Measurements from ENCODE around the gene FAM124B.
"Not testable (repeated sequence)": the region's sequence is repeated elsewhere in the genome, so short reads cannot be mapped to it uniquely, and the experiment has no call there.

FAM124B gene

DNA sequence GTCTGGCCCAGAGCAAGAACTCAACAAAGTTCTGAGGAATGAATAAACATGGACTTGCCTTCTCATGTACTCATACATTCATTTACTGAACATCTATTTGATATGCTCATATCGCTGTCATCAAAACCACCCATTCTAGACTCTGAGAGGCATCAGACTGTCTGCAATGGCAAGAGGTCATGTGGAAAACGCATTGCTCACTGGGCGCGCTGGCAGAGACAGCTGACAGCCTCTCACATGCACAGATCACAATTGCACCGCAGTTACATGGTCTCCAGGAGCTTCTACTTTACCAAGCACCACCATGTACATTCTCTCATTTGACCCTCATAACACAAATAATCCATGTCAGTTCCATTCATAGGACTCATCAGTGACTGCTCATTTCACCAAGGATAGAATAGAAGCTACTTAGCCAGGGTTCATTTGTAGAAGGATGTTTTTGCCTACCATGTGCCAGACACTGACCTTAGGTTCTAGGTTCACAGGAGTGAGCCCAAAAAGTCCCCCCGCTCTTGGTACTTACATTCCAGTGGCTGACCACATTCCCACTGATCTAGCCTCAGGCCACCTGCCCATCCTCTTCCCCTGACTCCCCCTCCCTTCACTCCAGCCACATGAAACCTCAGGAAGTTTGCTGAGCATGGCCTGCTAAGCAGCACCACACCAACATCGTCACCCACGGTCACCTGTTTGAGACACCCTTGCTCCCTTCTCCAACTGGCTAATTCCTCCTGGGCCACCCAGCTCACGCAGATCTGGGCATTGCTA, 6.1 kb downstream of the FAM124B start:
- Histone ChIP-seq H3K36me3 (ENCODE audit: control insufficient read depth, insufficient read depth, low read length, severe bottlenecking) (no peaks in the 10 kb centered on the region), H3K27me3 (replicated peaks; ENCODE audit: control insufficient read depth, insufficient read depth, low read length) (peaks cover 6% of the 10 kb centered on the region), H3K4me1 (ENCODE audit: control insufficient read depth, insufficient read depth, low read length) (no peaks in the 10 kb centered on the region), H3K4me3 (ENCODE audit: low read length) (no peak overlapping the region), H3K9me3 (ENCODE audit: control insufficient read depth, low read length) (peaks cover 3% of the 10 kb centered on the region), H3K9ac (ENCODE audit: low read length) (no peak overlapping the region)
- no peak for DNase-seq (ENCODE audit: low read depth)

DNA sequence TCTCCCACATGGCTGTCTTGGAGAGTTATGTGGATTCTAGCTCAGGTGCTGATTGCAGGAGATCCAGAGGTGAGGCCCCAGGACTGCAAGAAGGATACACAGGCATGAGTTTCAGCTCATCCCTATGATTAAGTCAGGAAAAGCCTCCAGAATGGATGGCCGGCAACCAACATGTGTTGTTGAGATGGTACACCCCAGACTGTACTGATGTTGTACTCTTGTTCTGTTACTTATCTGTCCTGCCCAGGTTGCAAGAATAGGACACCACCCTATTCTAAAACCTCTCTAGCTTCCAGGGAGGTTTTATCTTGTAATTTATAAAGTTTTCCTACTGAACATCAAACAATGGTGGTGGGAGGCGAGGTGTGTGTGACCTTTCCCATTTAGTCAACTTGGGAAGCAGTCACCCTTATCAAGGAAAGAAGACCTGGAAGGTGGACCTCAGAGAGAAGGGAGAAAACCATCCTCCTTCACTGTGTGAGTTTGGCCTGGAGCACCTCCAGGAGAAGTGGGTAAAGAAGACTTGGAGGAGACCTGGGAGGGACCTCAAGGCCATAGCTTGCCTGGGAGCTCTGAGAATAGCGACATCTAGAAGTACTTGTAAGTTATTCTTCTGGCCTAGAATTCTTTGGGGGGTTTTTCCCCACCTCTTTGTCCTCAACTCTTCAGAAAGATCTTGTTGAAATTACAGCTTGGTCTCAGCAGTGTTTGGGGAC, 8.6 kb downstream of the FAM124B start:
- no peak for DNase-seq (ENCODE audit: low read depth)
- Histone ChIP-seq H3K36me3 (ENCODE audit: control insufficient read depth, insufficient read depth, low read length, severe bottlenecking) (no peaks in the 10 kb centered on the region), H3K4me1 (ENCODE audit: control insufficient read depth, insufficient read depth, low read length) (no peaks in the 10 kb centered on the region), H3K27me3 (replicated peaks; ENCODE audit: control insufficient read depth, insufficient read depth, low read length) (peaks cover 6% of the 10 kb centered on the region), H3K4me3 (ENCODE audit: low read length) (no peak overlapping the region), H3K9ac (ENCODE audit: low read length) (no peak overlapping the region), H3K9me3 (ENCODE audit: control insufficient read depth, low read length) (peaks cover 3% of the 10 kb centered on the region)

DNA sequence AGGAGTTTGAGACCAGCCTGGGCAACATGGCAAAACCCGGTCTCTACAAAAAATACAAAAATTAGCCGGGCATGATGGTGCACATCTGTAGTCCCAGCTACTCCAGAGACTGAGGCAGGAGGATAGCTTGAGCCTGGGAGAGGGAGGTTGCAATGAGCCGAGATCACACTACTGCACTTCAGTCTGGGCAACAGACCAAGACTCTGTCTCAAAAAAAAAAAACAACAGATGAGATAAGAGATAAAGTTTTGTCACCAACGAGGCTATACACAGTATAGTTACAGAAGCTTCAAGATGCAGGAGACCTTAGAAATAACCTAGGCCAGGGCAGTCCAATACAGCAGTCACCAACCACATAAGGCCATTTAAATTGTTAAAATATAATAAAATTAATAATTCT, 9.4 kb downstream of the FAM124B start:
- no peak for DNase-seq (ENCODE audit: low read depth)
- Histone ChIP-seq H3K9me3 (ENCODE audit: control insufficient read depth, low read length) (peaks cover 3% of the 10 kb centered on the region), H3K9ac (ENCODE audit: low read length) (no peak overlapping the region), H3K4me3 (ENCODE audit: low read length) (no peak overlapping the region), H3K27me3 (replicated peaks; ENCODE audit: control insufficient read depth, insufficient read depth, low read length) (peaks cover 6% of the 10 kb centered on the region), H3K4me1 (ENCODE audit: control insufficient read depth, insufficient read depth, low read length) (no peaks in the 10 kb centered on the region), H3K36me3 (ENCODE audit: control insufficient read depth, insufficient read depth, low read length, severe bottlenecking) (no peaks in the 10 kb centered on the region)

DNA sequence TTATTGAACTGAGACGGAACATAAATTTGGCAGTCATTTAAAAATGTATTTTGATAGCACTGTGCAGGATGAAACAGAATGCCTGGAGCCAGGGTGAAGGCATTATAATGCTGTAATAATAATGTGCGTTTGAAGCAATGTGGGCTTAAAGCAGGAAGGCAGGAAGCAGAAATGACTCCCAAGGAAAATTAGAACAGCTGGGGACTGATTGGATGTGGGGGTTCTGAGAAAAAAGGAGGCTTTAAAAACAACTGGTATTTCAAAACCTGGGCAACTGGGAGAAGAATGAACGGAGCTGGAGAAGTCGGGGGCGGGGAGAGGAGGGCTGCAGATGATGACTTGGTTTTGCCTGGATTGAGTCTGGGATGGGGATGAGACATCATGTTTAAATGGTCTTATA, 12.6 kb downstream of the FAM124B start:
- no peaks in the 10 kb centered on the region for H3K36me3 ChIP-seq (ENCODE audit: control insufficient read depth, insufficient read depth, low read length, severe bottlenecking)
- H3K9me3 ChIP-seq (ENCODE audit: control insufficient read depth, low read length): no peaks in the 10 kb centered on the region
- no peaks in the 10 kb centered on the region for H3K4me1 ChIP-seq (ENCODE audit: control insufficient read depth, insufficient read depth, low read length)
- H3K9ac ChIP-seq (ENCODE audit: low read length): no peak overlapping the region
- DNase-seq (ENCODE audit: low read depth): no peak
- no peaks in the 10 kb centered on the region for H3K27me3 ChIP-seq (replicated peaks; ENCODE audit: control insufficient read depth, insufficient read depth, low read length)
- no peak overlapping the region for H3K4me3 ChIP-seq (ENCODE audit: low read length)

DNA sequence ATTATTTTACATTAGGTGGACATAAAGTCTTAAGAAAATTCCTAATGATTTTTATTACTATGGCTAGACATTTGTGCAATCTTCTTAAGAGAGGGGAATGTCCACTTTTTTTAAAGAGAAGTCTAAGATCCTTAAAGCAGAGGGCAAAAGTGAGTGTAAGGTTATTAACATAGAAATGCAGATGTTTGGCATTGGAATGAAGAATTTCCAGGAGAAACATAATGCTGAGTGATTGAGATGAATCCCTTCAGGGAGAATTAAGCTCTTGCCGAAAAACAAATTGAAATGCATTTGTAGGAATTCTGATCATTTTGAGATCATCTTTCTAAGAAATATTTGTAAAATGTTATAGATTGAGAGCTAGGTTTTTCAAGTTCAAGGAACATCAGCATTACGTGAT, 15.0 kb downstream of the FAM124B start:
- Histone ChIP-seq H3K36me3 (ENCODE audit: control insufficient read depth, insufficient read depth, low read length, severe bottlenecking) (no peaks in the 10 kb centered on the region), H3K4me1 (ENCODE audit: control insufficient read depth, insufficient read depth, low read length) (peaks cover 3% of the 10 kb centered on the region), H3K4me3 (ENCODE audit: low read length) (no peak overlapping the region), H3K9ac (ENCODE audit: low read length) (no peak overlapping the region), H3K9me3 (ENCODE audit: control insufficient read depth, low read length) (no peaks in the 10 kb centered on the region), H3K27me3 (replicated peaks; ENCODE audit: control insufficient read depth, insufficient read depth, low read length) (no peaks in the 10 kb centered on the region)
- DNase-seq (ENCODE audit: low read depth): no peak

DNA sequence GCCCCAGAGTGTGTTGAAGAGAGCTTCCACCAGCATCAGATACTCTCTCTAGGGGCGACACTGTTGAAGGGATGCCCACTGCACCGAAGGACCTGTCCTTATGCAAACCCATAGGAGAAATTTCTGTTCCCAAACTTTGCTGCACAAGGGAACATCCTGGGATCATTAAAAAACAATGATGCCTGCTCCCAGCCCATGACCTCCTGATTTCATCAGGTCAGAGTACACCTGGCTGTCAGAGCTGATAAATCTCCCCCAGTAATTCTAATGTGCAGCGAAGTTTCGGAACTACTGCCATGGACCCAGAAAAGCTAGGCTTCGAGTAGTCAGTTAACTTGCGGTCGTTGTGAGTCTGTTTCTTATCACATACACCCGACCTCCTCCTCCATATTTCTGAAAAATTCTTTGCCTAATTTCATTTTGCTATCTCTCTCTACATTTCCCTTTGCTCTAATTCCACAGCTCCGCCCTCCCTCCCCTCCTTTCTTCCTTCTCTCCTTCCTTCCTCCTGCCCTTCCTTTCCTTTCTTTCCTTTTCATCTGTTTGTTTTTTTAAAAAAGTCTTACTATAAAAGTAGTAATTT, 18.8 kb downstream of the FAM124B start:
- Histone ChIP-seq H3K9ac (ENCODE audit: low read length) (no peak overlapping the region), H3K4me3 (ENCODE audit: low read length) (no peak overlapping the region), H3K27me3 (replicated peaks; ENCODE audit: control insufficient read depth, insufficient read depth, low read length) (no peaks in the 10 kb centered on the region), H3K9me3 (ENCODE audit: control insufficient read depth, low read length) (no peaks in the 10 kb centered on the region), H3K36me3 (ENCODE audit: control insufficient read depth, insufficient read depth, low read length, severe bottlenecking) (no peaks in the 10 kb centered on the region), H3K4me1 (ENCODE audit: control insufficient read depth, insufficient read depth, low read length) (peaks cover 5% of the 10 kb centered on the region)
- DNase-seq (ENCODE audit: low read depth): no peak

DNA sequence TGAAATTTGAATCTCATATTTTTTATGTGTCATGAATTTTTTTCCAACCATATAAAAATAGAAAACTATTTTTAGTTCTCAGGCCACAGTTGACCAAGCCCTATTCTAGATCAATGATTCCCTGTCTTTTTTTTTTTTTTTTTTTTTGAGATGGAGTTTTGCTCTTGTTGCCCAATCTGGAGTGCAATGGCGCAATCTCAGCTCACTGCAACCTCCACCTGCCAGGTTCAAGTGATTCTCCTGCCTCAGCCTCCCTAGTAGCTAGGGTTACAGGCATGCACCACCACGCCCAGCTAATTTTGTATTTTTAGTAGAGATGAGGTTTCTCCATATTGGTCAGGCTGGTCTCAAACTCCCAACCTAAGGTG, 19.6 kb downstream of the FAM124B start:
- not testable (repeated sequence) for H3K9ac ChIP-seq (ENCODE audit: low read length); H3K27me3 ChIP-seq (replicated peaks; ENCODE audit: control insufficient read depth, insufficient read depth, low read length); H3K4me3 ChIP-seq (ENCODE audit: low read length); H3K9me3 ChIP-seq (ENCODE audit: control insufficient read depth, low read length); DNase-seq (ENCODE audit: low read depth); H3K4me1 ChIP-seq (ENCODE audit: control insufficient read depth, insufficient read depth, low read length); H3K36me3 ChIP-seq (ENCODE audit: control insufficient read depth, insufficient read depth, low read length, severe bottlenecking)

DNA sequence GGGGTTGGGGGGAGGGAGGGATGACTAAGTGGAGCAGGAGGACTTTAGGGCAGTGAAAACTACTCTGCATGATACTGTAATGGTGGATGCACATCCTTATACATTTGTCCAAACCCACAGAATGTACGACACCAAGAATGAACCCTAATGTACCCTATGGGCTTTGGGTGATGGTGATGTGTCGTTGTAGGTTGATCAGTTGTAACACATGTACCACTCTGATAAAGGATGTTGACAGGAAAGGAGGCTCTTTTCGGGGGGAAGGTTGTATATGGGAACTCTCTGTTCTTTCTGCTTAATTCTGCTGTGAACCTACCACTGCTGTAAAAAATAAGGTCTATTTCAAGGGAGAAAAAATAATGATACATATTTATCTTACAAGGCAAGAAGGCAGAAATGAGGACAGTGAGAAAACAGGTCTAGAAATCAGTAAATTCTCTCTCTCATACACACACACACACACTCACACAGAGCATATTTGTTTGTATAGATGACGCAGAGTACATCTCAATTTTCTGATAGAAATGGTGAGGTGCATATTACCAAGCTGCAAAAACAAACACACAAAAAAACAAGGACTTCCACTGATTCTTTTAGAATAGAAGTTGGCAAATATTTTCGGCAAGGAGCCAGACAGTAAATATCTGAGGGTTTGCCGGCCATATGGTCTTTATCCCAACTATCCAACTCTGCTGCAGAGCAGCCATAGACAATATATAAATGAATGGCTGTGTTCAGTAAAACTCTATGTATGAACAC, 20.2 kb downstream of the FAM124B start:
- DNase-seq (ENCODE audit: low read depth): peak; percentile 75
- no peaks in the 10 kb centered on the region for H3K9me3 ChIP-seq (ENCODE audit: control insufficient read depth, low read length)
- no peak overlapping the region for H3K9ac ChIP-seq (ENCODE audit: low read length)
- H3K36me3 ChIP-seq (ENCODE audit: control insufficient read depth, insufficient read depth, low read length, severe bottlenecking): no peaks in the 10 kb centered on the region
- no peaks in the 10 kb centered on the region for H3K27me3 ChIP-seq (replicated peaks; ENCODE audit: control insufficient read depth, insufficient read depth, low read length)
- H3K4me3 ChIP-seq (ENCODE audit: low read length): no peak overlapping the region
- peaks cover 5% of the 10 kb centered on the region for H3K4me1 ChIP-seq (ENCODE audit: control insufficient read depth, insufficient read depth, low read length)

DNA sequence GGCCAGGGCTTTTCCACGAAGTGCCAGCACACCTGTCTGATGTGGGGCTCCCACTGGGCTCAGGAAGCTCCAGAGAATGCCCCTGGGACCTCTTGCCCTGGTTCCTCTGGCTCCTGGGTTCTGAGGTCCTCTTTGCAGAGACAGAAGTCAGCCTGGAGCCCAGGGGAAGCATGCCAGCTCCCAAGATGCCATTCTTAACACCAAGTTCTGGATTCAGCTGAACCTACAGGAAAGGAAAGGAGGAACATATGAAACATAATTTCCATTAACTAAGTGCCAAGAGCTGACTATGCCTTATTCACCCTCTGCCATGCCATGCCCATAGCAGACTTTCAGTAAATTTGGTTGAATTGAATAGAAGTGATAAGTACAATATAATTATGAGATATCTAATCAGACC, 21.9 kb downstream of the FAM124B start:
- Histone ChIP-seq H3K9ac (ENCODE audit: low read length) (no peak overlapping the region), H3K36me3 (ENCODE audit: control insufficient read depth, insufficient read depth, low read length, severe bottlenecking) (no peaks in the 10 kb centered on the region), H3K27me3 (replicated peaks; ENCODE audit: control insufficient read depth, insufficient read depth, low read length) (no peaks in the 10 kb centered on the region), H3K4me3 (ENCODE audit: low read length) (no peak overlapping the region), H3K9me3 (ENCODE audit: control insufficient read depth, low read length) (no peaks in the 10 kb centered on the region), H3K4me1 (ENCODE audit: control insufficient read depth, insufficient read depth, low read length) (peaks cover 5% of the 10 kb centered on the region)
- no peak for DNase-seq (ENCODE audit: low read depth)

DNA sequence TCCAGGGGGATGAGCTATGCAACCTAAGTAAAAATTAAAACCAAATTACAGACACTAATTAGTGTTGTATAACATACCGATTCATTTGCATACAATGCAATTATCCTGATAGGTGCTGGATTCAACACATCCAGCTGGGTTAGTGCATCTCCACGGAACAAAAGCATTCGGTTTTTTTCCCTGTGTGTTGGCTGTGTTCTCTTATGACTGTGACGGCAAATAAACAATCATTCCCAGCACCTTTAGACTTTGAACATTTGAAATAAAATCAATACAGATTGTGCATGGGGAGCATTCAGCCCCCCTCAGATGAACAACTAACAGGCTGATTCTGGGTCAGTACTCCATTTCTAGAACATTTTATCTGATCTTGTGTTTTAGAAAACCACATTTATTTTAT, 22.7 kb downstream of the FAM124B start:
- Histone ChIP-seq H3K4me1 (ENCODE audit: control insufficient read depth, insufficient read depth, low read length) (peaks cover 5% of the 10 kb centered on the region), H3K27me3 (replicated peaks; ENCODE audit: control insufficient read depth, insufficient read depth, low read length) (no peaks in the 10 kb centered on the region), H3K9me3 (ENCODE audit: control insufficient read depth, low read length) (no peaks in the 10 kb centered on the region), H3K9ac (ENCODE audit: low read length) (no peak overlapping the region), H3K4me3 (ENCODE audit: low read length) (no peak overlapping the region), H3K36me3 (ENCODE audit: control insufficient read depth, insufficient read depth, low read length, severe bottlenecking) (no peaks in the 10 kb centered on the region)
- no peak for DNase-seq (ENCODE audit: low read depth)

DNA sequence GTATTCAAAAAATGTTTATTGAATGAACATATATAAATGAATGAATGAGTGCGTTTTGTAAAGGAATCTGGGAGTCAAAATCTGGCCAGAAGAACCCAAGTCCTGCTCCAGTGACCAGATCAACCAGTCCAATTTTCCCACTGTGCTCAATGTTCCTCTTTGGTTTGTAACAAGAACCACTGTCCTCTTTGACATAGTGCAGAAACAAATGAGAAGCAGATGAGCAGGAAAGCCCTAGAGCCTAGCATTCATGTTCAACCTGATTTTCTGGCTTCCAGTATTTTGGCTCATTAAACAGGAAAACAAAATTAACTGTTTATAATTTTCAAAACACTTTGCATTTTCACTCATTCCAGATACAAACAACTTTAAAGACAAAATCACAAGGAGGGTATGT, 23.2 kb downstream of the FAM124B start:
- no peak overlapping the region for H3K9ac ChIP-seq (ENCODE audit: low read length)
- no peaks in the 10 kb centered on the region for H3K27me3 ChIP-seq (replicated peaks; ENCODE audit: control insufficient read depth, insufficient read depth, low read length)
- DNase-seq (ENCODE audit: low read depth): no peak
- H3K4me1 ChIP-seq (ENCODE audit: control insufficient read depth, insufficient read depth, low read length): peaks cover 5% of the 10 kb centered on the region
- no peaks in the 10 kb centered on the region for H3K36me3 ChIP-seq (ENCODE audit: control insufficient read depth, insufficient read depth, low read length, severe bottlenecking)
- no peak overlapping the region for H3K4me3 ChIP-seq (ENCODE audit: low read length)
- H3K9me3 ChIP-seq (ENCODE audit: control insufficient read depth, low read length): no peaks in the 10 kb centered on the region

Measured in adipocyte (in vitro differentiated cells).